ENCODE results near the gene RANBP3.

Gene RANBP3

GRCh38 chr19:5943623-5944022 lies 34.3 kb downstream of the RANBP3 start:
- DNase-seq: no peak

DNA sequence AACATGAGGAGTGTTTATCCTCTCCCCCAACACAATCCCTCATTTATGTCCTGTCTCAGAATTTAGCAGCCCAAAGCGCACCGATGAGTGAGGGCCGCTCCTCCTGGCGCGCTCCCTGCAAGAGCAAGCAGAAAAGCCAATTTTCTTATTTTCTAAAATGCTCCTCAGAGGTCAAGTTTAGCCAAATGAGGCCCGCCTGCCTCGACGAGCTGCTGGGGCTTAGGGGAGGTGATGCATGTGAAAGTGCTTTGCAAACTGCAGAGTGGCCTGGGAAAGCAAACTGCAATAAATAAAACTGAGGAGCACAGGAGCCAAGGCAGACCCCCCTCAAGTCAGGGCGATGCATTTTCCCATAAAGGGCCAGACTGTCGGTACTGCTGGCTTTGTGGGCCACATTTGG lies 34.9 kb downstream of the RANBP3 start:
- no peak for DNase-seq

DNA sequence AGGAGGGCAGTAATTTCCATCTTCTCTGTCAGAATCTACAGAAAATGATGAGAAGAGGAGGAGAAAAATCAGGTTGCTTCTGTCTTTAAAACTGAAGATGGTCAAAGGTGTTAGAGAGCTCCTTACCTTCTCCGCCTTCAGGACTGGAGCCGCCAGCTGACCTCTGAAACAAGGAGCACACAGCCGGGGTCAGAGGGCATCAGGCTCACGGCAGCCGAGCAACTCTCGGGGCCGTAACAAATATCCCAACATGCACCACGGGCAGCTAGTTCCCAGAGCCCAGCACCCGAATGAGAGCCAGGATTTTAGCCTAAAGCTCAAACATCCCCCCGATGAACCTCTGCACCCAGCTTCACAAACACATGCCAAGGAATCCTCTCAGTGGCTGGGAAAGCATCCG lies 36.3 kb downstream of the RANBP3 start:
- no peak for DNase-seq

DNA sequence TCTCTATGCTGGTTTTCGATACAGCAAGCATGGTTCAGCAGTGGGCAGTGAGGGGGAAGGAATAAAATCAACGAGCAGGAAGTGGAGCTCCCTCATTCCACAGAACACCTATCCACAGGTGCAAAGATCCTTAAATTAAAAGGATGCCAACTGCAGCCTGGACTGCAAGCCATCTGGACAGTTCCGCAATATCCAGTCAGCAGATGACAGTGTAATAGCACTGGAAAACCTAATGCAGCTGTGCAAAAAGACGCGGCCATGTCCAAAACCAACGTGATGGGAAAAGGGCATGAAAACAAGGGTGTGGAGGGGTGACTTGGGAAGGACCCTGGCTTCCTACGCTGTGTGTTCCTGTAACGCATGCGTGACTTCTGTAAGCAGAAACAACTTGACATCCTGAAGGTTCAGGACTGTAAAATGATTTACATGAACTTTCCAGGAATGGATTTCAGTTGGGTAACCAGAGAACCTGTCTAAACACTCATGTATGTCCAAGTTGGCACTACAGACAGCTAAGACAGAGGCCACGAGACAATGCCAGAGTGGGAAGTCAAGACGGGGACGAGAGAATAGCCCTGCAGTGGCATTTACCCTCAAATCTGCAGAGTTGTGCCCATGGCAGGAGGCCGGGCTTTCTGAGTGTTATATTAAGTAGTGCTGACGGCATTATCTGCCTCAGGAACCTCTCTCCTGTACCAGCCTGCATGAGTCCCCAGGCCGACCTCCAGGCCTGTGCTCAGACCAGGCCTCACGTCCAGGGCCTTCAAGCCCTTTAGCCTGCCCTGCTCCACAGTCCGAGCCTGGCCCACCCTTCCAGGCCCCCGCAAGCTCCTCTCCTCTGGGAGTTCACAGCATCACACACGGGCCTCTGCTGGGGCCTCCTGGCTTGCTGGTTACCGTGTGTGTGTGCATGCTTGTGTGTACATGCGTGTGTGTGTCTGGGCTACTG lies 37.4 kb downstream of the RANBP3 start:
- no peak for DNase-seq

GRCh38 chr19:5937550-5937949 lies 40.4 kb downstream of the RANBP3 start:
- no peak for DNase-seq

DNA sequence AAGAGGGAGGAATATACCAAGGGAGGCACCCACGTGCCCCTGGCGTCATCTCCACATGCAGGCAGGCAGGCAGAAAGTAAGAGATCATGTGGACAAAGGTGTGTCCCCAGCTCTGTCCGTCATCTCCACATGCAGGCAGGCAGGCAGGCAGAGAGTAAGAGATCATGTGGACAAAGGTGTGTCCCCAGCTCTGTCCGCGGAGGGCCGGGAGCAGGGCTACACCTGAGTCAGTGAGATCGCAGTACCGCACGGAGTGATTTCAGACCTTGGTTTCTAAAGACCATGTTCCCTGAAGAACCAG lies 41.7 kb downstream of the RANBP3 start:
- DNase-seq: no peak

- DNase-seq: no peak
These were observed 42.3 kb downstream of the RANBP3 start for GRCh38 chr19:5935473-5936291.

GRCh38 chr19:5934774-5935472 lies 43.0 kb downstream of the RANBP3 start:
- DNase-seq: no peak

GRCh38 chr19:5934069-5934401 lies 43.9 kb downstream of the RANBP3 start:
- DNase-seq: no peak

DNA sequence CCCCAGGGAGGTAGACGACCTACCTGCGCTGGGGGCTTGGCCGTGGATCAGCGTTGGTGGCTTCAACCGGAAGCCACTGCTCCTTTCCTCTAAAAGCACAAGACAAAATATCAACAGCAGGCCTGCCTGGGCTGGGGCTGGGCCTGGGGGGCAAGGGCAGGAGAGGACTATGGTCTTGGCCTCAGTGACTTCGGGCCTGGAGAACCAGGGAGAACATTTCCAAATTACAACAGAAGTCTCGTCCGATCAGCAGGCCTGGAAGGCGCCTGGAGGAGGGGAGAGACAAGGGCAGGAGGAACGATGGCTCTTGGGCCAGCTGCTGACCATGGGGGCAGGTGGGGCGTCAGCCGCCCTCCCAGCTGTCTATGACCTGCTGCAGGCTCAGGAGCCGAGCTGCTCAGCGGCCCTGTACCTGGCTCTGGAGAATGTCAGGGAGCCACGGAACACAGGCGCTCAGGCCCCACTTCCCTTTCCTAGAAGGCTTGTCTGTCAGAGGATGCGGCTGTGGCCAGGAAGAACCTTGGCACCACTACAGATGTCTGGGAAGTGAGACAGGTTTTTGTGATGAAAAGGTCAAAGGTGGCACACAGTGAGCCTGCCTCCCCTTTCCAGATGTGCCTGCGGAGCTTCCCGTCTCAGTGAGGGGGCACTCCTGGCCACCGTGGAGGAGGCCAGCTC lies 44.4 kb downstream of the RANBP3 start:
- no peak for DNase-seq

DNA sequence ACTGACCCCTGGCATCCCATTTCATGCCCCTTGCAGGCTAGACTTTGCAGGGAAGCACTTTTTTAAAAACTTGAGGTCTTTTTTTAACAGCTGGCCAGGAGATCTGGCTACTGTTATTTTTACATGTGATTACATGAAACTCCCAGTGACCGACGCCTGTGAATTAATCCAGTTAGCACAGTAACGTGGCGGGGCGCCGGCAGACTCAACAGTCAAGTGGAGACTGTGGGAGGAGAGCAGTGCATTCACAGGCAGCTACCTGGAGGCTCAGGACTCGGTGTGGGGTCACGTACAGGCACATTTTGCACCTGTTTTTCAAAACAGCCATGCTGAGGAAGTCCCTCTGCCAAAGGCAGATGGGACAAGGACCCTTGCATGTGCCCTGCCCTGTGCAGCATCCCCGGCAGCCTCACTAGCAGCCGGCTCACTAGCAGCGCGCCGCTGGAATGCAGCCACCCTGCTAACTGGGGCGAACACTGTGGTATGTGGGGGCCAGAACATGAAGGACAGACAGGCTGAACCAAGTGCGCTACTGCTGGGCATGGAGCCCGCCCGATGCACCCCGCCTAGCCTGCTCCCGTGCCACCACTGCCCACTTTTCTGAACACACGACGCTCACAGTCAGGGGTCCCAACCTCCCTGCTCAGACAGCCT lies 45.2 kb downstream of the RANBP3 start:
- DNase-seq: no peak

- DNase-seq: no peak
These were observed 45.8 kb downstream of the RANBP3 start for GRCh38 chr19:5932146-5932545.

- no peak for DNase-seq
These were observed 46.7 kb downstream of the RANBP3 start for GRCh38 chr19:5931251-5931650.

DNA sequence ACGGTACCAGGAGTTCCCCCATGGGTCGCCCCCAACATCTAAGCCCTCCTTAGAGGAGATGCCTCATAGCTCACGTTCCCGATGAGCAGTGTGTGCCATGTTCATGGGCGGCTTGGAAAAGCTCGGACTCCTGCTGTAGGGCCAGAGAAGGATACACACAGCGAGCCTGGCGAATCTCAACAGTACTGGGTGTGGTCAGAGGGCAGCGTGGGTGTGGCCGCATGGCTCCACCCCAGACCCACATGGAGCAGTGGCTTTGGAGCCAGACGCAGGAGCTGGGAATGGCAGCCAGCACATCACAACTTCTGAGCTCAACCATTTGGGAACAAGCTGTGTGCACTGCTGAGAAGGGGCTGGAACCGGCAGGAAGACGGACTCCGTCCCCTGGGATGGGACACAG lies 48.3 kb downstream of the RANBP3 start:
- DNase-seq: no peak

DNA sequence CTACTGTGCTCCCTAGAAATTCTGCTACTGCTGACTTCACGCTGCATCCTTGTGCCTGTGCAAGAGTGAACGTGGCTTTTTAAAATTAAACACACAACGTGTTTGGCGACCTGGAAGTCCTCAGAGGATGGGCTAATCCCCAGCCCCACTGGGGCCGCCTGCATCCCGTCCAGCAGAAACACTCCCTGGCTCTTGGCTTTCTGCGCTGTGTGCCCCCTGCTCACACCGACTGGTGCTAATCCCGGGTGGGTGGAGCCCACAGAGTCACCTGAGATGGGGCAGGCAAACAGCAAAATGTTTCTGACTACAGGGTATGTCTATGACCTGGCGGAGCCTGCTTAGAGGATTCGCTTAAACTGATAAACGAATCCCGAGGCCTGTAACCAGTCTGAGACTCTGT lies 48.8 kb downstream of the RANBP3 start:
- no peak for DNase-seq

- no peak for DNase-seq
These were observed 50.5 kb downstream of the RANBP3 start for GRCh38 chr19:5927441-5927821.

DNA sequence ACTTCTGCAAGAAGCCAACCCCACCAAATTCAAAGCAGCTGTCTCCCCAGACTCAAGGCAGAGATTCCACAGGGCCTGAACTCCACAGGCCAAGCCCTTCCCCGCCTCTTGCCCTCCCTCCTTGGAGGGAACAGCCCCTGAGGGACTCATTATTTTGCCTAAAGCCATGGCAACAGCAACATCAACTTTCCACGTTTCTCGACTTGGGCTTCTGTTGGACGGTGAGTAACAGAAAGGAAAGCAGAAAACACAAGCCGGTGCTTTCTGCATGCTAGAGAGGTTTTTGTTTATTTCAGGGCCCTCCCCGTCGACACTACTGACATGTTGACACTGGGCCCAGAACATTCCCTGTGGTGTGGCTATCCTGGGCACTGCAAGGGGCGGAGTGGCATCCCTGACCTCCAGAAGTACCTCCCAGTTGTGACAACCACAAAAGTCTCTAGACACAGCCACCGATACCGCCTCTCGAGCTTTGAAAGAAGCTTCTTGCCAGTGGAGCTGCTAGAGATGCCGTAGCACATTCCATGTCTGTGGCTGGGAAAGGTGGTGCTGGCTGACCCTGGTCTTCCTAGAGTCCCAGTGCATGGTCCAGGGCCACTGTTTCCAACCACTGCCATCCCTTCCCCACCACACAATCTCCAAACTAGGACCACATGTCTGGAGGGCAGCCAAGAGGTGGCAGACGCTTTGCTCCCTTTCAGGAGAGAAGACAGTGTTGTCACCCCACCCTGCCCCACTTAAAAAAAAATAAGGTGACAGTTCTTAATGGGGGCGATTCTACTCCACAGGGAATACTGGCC lies 51.1 kb downstream of the RANBP3 start:
- DNase-seq: no peak

GRCh38 chr19:5925830-5926427 lies 52.0 kb downstream of the RANBP3 start:
- no peak for DNase-seq

DNA sequence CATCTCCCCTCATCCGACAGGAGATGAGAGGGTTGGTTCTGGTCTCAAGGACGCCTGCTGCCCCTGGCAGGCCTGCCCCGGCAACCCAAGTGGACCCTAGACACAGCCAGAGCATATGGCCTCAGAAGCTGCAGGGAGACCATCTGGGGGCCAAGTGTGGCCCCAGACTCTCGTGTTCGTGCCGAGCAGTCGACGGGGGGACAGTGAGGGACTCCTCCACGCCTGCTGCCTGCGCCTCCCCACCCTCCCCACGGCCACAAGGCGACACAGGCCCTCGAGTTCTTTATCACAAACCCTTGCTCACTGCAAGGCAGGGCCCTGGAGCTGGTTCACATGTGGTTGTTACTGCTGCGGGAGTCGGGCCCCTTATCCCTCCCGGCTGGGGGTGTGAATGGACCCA lies 54.6 kb downstream of the RANBP3 start:
- DNase-seq: no peak

GRCh38 chr19:5922161-5922545 lies 55.8 kb downstream of the RANBP3 start:
- no peak for DNase-seq

GRCh38 chr19:5921516-5922160 lies 56.3 kb downstream of the RANBP3 start:
- DNase-seq: no peak

Measured in DMS79 treated with DMSO at 0.1 percent for 48 hours (cell line).